GM23248 (cell line): Measurements from ENCODE around the gene MFSD6.

ENCODE experiments used
- EZH2 ChIP-seq: fragments of 200-600 bp; sonication (generic); IDR thresholded peaks from 2 replicates; pipeline ENCODE4 v1.6.1; 2018; ENCODE audit warnings: antibody characterized with exemption, mild to moderate bottlenecking; ENCODE audit not compliant: insufficient read depth, poor library complexity, severe bottlenecking
- EZH2phosphoT487 ChIP-seq: fragments of 200-600 bp; sonication (generic); IDR thresholded peaks from 2 replicates; pipeline ENCODE4 v1.6.1; 2018; ENCODE audit warnings: antibody characterized with exemption, moderate library complexity, mild to moderate bottlenecking, low read depth; ENCODE audit not compliant: insufficient read depth

DNA sequence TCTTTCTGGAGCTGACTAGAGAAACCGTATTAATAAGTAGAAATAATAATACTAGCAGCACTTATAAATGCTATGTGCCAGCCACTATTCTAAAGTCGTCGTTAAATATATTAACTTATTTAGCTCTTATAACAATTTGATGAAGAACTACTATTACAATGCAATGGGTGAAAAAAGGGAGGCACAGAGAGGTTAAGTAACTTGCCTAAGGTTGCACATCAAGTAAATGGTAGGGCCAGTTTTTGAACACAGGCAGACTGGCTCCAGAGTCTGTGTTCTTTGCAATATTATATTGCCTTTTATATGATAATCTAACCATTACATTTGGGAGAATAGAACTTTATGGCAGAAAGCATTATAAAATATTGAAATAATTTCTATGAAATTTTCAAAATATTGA lies 47.2 kb upstream of the MFSD6 start:
- no peak for TF ChIP-seq EZH2phosphoT487
- TF ChIP-seq EZH2: no peak
